ENCODE results near the gene PLEKHA8.

Gene PLEKHA8

GRCh38 chr7:30168835-30169573, 140.8 kb downstream of the PLEKHA8 start:
- no peak for DNase-seq (ENCODE audit: low read depth in 2 of 2)

DNA sequence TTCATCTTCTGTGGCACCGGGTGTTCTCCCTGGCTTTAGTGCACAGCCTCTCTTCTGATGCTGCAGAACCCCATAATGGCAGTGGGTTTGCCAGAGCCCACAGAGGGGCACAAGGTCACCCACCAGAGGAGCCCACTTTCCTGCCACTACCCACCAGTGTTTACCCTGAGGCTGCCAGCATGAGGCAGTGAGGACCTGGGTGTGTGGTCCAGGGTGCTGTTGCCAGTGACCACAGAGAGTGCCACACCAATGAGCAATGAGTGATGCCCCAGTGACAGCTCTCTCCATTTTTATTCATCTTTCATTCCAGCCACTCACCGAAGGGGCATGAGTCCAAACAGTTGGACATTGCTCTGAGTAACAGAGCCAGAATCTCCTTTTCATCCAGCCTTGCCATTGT, 141.4 kb downstream of the PLEKHA8 start:
- no peak for DNase-seq (ENCODE audit: low read depth in 2 of 2)

- DNase-seq (ENCODE audit: low read depth in 2 of 2): no peak
These were observed 142.4 kb downstream of the PLEKHA8 start for GRCh38 chr7:30170476-30171205.

DNA sequence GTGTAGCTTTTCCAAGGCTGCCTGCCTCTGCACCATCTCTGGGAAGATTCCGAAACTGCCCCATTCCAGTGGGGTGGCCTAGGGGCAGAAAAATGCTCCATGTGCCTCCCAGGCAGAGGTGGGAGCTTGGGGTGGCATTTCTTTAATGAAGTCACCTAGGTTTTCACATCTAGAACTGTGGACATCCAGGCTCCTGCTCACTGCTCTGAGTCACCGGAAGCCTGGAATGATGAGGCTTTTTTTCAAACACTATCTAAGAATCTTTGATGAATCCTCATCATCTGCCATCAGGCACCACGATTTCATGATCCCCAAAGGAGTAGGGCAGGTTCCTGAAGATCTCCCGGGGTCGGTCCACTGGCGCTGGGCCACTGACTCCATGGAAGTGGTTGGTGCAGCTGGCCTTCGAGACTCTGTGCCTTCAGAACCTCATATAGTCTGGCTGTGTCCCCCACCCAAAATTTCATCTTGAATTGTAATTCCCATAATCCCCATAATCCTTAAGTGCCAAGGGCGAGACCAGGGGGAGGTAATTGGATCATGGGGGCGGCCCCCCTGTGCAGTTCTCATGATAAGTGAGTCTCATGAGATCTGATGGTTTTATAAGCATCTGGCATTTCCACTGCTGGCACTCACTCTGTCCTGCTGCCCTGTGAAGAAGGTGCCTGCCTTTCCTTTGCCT, 143.7 kb downstream of the PLEKHA8 start:
- DNase-seq (ENCODE audit: low read depth in 2 of 2): no peak

GRCh38 chr7:30172451-30172850, 144.2 kb downstream of the PLEKHA8 start:
- DNase-seq (ENCODE audit: low read depth in 2 of 2): no peak

- no peak for DNase-seq (ENCODE audit: low read depth in 2 of 2)
These were observed 145.1 kb downstream of the PLEKHA8 start for GRCh38 chr7:30173058-30173897.

DNA sequence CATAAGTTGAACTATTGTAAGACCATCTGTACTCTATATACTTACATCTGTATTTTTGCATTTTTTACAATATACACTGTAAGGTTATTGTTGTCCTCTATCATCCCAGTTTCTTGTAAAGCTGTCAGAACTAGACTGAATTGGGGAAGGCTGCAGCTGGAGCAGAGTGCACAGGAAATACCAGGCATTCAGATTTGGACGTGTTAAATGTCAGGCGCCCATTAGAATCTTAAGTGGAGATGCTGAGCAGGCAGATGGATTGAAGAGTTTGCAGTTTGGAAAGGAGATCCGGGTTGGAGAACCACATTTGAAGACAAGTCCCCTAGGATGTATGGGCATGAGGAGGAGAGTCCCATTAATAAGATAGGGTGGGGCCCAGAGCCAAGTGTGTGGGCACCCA, 147.0 kb downstream of the PLEKHA8 start:
- DNase-seq (ENCODE audit: low read depth in 2 of 2): no peak

- DNase-seq (ENCODE audit: low read depth in 2 of 2): no peak
These were observed 147.5 kb downstream of the PLEKHA8 start for GRCh38 chr7:30175636-30176147.

DNA sequence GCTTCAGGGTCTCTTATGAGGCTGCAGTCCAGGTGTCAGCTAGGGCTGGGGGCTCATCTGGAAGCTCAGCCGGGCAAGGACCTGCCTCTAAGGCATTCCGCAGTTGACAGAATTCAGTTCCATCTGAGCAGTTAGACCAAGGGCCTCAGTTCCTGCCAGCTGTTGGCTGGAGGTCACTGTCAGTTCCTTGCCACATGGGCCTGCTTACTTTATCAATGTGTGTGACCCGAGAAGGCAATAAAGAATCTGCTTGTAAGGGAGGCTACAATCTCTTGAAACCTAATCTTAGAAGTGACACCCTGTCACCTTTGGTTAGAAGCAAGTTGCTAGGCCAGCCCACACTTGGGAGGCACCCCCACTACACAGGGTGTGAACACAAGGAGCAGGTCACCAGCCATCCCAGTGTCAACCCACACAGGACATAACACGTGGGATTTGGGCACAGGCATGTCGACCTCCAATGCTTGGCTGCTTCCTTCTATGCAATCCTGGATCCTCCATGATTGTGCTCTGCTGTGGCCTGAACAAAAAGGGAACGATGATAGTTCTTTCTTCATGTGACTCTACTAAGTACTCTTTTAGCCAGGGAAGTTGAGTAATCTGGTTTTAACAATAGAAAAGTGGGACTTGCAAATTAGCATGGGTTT, 148.4 kb downstream of the PLEKHA8 start:
- no peak for DNase-seq (ENCODE audit: low read depth in 2 of 2)

DNA sequence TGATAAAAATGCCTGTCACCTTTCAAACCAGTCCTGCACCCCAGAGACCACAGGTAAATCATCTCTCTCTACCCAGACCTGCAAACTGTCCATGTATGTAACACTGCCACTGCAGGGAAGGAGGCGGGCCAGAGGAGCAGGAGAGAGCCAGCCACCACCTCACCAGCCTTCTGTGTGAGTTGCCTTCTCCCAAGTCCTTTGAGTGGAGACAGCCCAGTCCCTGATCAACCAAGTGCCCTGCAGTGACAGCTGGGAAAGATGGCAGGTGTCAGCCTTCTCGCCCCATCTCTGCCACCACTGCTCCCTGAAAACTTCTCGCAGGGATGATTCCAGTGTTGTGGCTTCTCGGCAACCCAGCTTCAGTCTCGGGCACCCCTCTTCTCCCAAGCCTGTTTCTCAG, 149.0 kb downstream of the PLEKHA8 start:
- no peak for DNase-seq (ENCODE audit: low read depth in 2 of 2)

- no peak for DNase-seq (ENCODE audit: low read depth in 2 of 2)
These were observed 149.8 kb downstream of the PLEKHA8 start for GRCh38 chr7:30177965-30178364.

- no peak for DNase-seq (ENCODE audit: low read depth in 2 of 2)
These were observed 150.7 kb downstream of the PLEKHA8 start for GRCh38 chr7:30178748-30179436.
